Endothelial cell of umbilical vein (primary cell): ENCODE data around the gene BMX. TPM values are rescaled to one million over a fixed set of nuclear protein-coding genes. Genes with fewer than 3 reads are reported as not detected.

Experiments
- BruUV-seq: library from RNA; stranded (reverse); fragments of 400-500 nt; replicated peaks from 2 replicates; lab custom pipeline; 2021; lab: Mats Ljungman, UMichigan
- CTCF ChIA-PET: fragments of 300-600, 350-600 bp; sonication (Branson Sonifier 250); formaldehyde crosslinking; loops from one replicate; lab custom pipeline; 2021; ENCODE audit warnings: antibody characterized with exemption, inconsistent platforms; lab: Charles Lee
- POLR2A ChIA-PET: fragments of 300-600, 350-600 bp; sonication (Branson Sonifier 250); formaldehyde crosslinking; loops from one replicate; lab custom pipeline; 2021; ENCODE audit warnings: antibody characterized with exemption, inconsistent platforms; lab: Charles Lee
- DNase-seq: peaks from one replicate; pipeline ENCODE4 v3.0.0-alpha.2; 2011; ENCODE audit warnings: low read depth, low spot score
- FAIRE-seq: peaks from 2 replicates; lab custom pipeline; 2011; peaks lifted over from hg19 to GRCh38; lab: Jason Lieb, UNC
- H2AFZ ChIP-seq: 2 replicates; pipeline ENCODE4 v1.6.0; 2012; ENCODE audit warnings: low read depth, low read length, control low read depth, inconsistent platforms
- H3K27ac ChIP-seq: 2 replicates; pipeline ENCODE4 v1.5.1; 2011; ENCODE audit warnings: low read depth, mild to moderate bottlenecking, control low read depth, low read length, moderate library complexity; ENCODE audit not compliant: insufficient read depth
- H3K27me3 ChIP-seq, 2 experiments: 2 replicates each; pipeline versions ENCODE4 v1.6.0 to v1.6.1; 2011; ENCODE audit warnings: low read length in 2 of 2, mixed read lengths in 1 of 2; ENCODE audit not compliant: control insufficient read depth in 2 of 2, insufficient read depth in 2 of 2
- H3K36me3 ChIP-seq, 2 experiments: 2 replicates in 1 of 2; 3 replicates in 1 of 2; pipeline ENCODE4 v1.5.1; 2011; ENCODE audit warnings: low read length in 2 of 2, mild to moderate bottlenecking in 1 of 2, moderate library complexity in 1 of 2; ENCODE audit not compliant: control insufficient read depth in 2 of 2, insufficient read depth in 2 of 2; ENCODE audit errors: extremely low read depth in 1 of 2
- H3K4me1 ChIP-seq: 3 replicates; pipeline ENCODE4 v1.5.1; 2011; ENCODE audit warnings: mild to moderate bottlenecking, low read length; ENCODE audit not compliant: control insufficient read depth, insufficient read depth; ENCODE audit errors: extremely low read depth
- H3K4me2 ChIP-seq: 2 replicates; pipeline ENCODE4 v1.6.1; 2011; ENCODE audit warnings: low read length, control low read depth, mixed read lengths; ENCODE audit not compliant: insufficient read depth
- H3K4me3 ChIP-seq, 3 experiments: fragments of 200-600 bp in 1 of 3; sonication (generic), shearing (Covaris generic) in 1 of 3; replicated peaks in 1 of 3; 2 replicates each; pipeline ENCODE4 v1.5.1; 2011 to 2016; ENCODE audit warnings: control low read depth in 3 of 3, low read length in 3 of 3, mild to moderate bottlenecking in 2 of 3, inconsistent platforms in 1 of 3, low read depth in 1 of 3, moderate library complexity in 1 of 3; ENCODE audit not compliant: insufficient read depth in 1 of 3
- H3K79me2 ChIP-seq: 2 replicates; pipeline ENCODE4 v1.6.0; 2012; ENCODE audit warnings: low read length, inconsistent platforms; ENCODE audit not compliant: control insufficient read depth, insufficient read depth
- H3K9ac ChIP-seq: replicated peaks from 2 replicates; pipeline ENCODE3; 2011; ENCODE audit warnings: low read length, control low read depth; ENCODE audit not compliant: insufficient read depth; ENCODE audit errors: extremely low read depth
- H3K9me1 ChIP-seq: replicated peaks from 3 replicates; pipeline ENCODE4 v1.6.0; 2011; ENCODE audit warnings: mild to moderate bottlenecking, low read length; ENCODE audit not compliant: control insufficient read depth, insufficient read depth; ENCODE audit errors: extremely low read depth
- H3K9me3 ChIP-seq: replicated peaks from 2 replicates; pipeline ENCODE4 v1.5.1; 2012; ENCODE audit warnings: low read length, inconsistent platforms; ENCODE audit not compliant: control insufficient read depth, insufficient read depth
- H4K20me1 ChIP-seq: replicated peaks from 2 replicates; pipeline ENCODE3; 2011; ENCODE audit warnings: mild to moderate bottlenecking, low read length; ENCODE audit not compliant: control insufficient read depth, insufficient read depth; ENCODE audit errors: extremely low read depth
- CTCF ChIP-seq, 2 donors: IDR thresholded peaks; 1 replicate in 1 of 2; 2 replicates in 1 of 2; pipeline ENCODE4 v1.5.1; 2011; ENCODE audit warnings: low read length in 2 of 2, mild to moderate bottlenecking in 2 of 2, moderate library complexity in 2 of 2, control low read depth in 1 of 2, inconsistent platforms in 1 of 2, low read depth in 1 of 2; ENCODE audit not compliant: insufficient read depth in 1 of 2; ENCODE audit errors: extremely low read depth in 1 of 2
- FOS ChIP-seq: IDR thresholded peaks from 2 replicates; pipeline ENCODE4 v1.6.1; 2011; ENCODE audit warnings: mild to moderate bottlenecking, low read length, moderate library complexity, borderline replicate concordance; ENCODE audit not compliant: insufficient read depth
- MYC ChIP-seq: IDR thresholded peaks from one replicate; pipeline ENCODE4 v1.6.1; 2011; ENCODE audit warnings: mild to moderate bottlenecking, low read depth, low read length
- POLR2AphosphoS5 ChIP-seq: IDR thresholded peaks from 2 replicates; pipeline ENCODE4 v1.6.1; 2012; ENCODE audit warnings: low read depth, mild to moderate bottlenecking, control low read depth, low read length, moderate library complexity; ENCODE audit not compliant: insufficient read depth
- dilution Hi-C: fragments of 300-500 bp; cut with MboI; formaldehyde crosslinking; loops from one replicate; pipeline ENCODE4 v1.15.0; 2019; ENCODE audit warnings: low sequenced_read_pairs; ENCODE audit not compliant: extremely low pct_ligation_motif_present
- intact Hi-C: fragments of 100-400 bp; cut with micrococcal nuclease; formaldehyde crosslinking; loops from one replicate; pipeline ENCODE4 v1.10.0; 2022
- polyA plus RNA-seq, 4 experiments: library from polyadenylated mRNA; depleted of rRNA in 3 of 4; stranded (reverse) in 3 of 4; unstranded in 1 of 4; fragments of >200 nt; gene quantifications; 2 replicates each; pipeline versions ENCODE4 v1.2.1 to v1.2.3, GENCODE V29; 2011 to 2012; ENCODE audit warnings: missing spikeins in 1 of 4
- total RNA-seq: library from RNA; stranded (reverse); gene quantifications from 2 replicates; pipeline ENCODE4 v1.2.3, GENCODE V29; 2021

Gene BMX
- total and polyA plus RNA-seq, 2 donors (not counting 3 experiments of a cell fraction or from before 2014, with no cell fraction given): 49.8 to 105 TPM

DNA sequence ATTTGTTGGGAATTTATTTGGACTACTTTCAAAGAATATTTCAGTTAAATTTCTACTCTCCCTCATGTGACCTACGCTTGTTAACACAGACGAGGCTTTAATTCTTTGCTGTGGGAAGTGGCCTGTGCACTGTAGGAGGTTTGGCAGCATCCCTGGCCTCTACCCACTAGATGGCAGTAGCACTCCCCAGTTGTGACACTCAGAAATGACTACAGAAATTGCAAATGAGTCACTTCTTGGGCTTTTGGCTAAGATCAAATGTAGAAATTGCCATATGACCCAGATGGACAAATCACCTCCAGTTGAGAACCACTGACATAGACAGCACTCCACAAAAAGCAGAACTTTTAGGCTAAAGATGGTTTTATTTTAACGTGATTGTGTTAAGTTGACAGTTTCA, 29.6 kb upstream of the BMX start:
- intact Hi-C loops (loop anchor here (1.0 to 5.0 kb wide), 4 partner anchors 94 to 204 kb away; no protein-coding TSS in a partner anchor), dilution Hi-C loops (no loop called here)
- H3K9me1 ChIP-seq: no peaks in the 10 kb centered on the region
- peaks cover 41% of the 10 kb centered on the region for H3K79me2 ChIP-seq
- ChIA-PET CTCF (interaction anchor here (0.7 to 1.3 kb wide), 4 partner anchors 10 to 94 kb away, joined by 3 to 16 read pairs (median 3); no protein-coding TSS in a partner anchor), POLR2A (no interaction called here)
- H3K27me3 ChIP-seq: no peaks in the 10 kb centered on the region
- DNase-seq (peak; percentile 67), FAIRE-seq (peak; percentile 94)
- no peak overlapping the region for H3K4me2 ChIP-seq
- H4K20me1 ChIP-seq: no peaks in the 10 kb centered on the region
- H3K27ac ChIP-seq: no peak overlapping the region
- TF ChIP-seq FOS: peak; percentile 61
- TF ChIP-seq POLR2AphosphoS5: no peak
- TF ChIP-seq CTCF (IDR thresholded peaks at IDR 0.05; ENCODE audit: extremely low read depth in 1 of 2, insufficient read depth in 1 of 2, low read depth in 1 of 2, low read length in 2 of 2): peak; percentile 62 to 70
- no peak overlapping the region for H3K4me3 ChIP-seq
- H3K36me3 ChIP-seq: peaks cover 3 to 6% of the 10 kb centered on the region in 2 experiments
- H3K9me3 ChIP-seq: no peaks in the 10 kb centered on the region
- H3K4me1 ChIP-seq: peaks cover 19% of the 10 kb centered on the region
- no TSS peak for BruUV-seq
- no peak overlapping the region for H3K9ac ChIP-seq
- no peak overlapping the region for H2AFZ ChIP-seq

DNA sequence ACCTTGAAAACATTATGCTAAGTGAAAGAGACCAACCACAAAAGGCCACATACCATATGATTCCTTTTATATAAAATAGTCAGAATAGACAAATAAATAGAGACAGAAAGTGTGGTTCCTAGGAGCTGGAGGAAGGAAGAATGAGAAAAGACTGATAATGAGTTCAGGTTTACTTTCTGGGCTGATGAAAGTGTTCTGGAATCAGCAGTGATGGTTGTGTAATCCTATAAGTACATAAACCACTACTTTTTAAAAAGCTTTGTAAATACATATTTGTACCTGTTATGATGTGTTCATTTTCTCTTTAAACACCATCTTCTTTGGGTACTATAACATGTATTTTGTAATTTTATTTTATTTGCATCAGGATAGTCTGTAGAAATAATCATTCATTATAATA, 28.1 kb upstream of the BMX start:
- DNase-seq (no peak), FAIRE-seq (no peak)
- Histone ChIP-seq H3K27me3 (no peaks in the 10 kb centered on the region), H3K9ac (no peak overlapping the region), H3K27ac (no peak overlapping the region), H4K20me1 (no peaks in the 10 kb centered on the region), H3K79me2 (peaks cover 28% of the 10 kb centered on the region), H3K9me1 (no peaks in the 10 kb centered on the region), H3K4me1 (peaks cover 19% of the 10 kb centered on the region), H3K4me2 (no peak overlapping the region), H3K9me3 (no peaks in the 10 kb centered on the region), H3K4me3 (no peak overlapping the region), H3K36me3 (peaks cover 0 to 3% of the 10 kb centered on the region in 2 experiments), H2AFZ (no peak overlapping the region)
- CTCF ChIA-PET: no interaction called here
- BruUV-seq: no TSS peak
- POLR2A ChIA-PET: no interaction called here
- intact Hi-C loops: loop anchor here (5.0 kb wide), 1 partner anchor 180 kb away; no protein-coding TSS in a partner anchor
- no peak for TF ChIP-seq FOS
- no peak for TF ChIP-seq MYC
- dilution Hi-C loops: no loop called here
